GM12878 (cell line): Measurements from ENCODE around the gene PFKFB1. TPM values are rescaled to one million over a fixed set of nuclear protein-coding genes. Genes with fewer than 3 reads are reported as not detected.

ENCODE experiments used
- ATAC-seq: fragments of 200-7000 bp; cut with Tn5 transposase; 3 replicates; pipeline ENCODE4 v1.9.1; 2020; ENCODE audit warnings: mild to moderate bottlenecking, moderate library complexity
- BruUV-seq: library from RNA; stranded (reverse); fragments of 400-500 nt; replicated peaks from 2 replicates; lab custom pipeline; 2021; lab: Mats Ljungman, UMichigan
- CTCF ChIA-PET: fragments of 300-600 bp; sonication (Branson Sonifier 250); formaldehyde crosslinking; extraction: SDS; loops from one replicate; lab custom pipeline; 2021; ENCODE audit warnings: inconsistent platforms; lab: Yijun Ruan, JAX
- POLR2A ChIA-PET: fragments of 350-600 bp; formaldehyde crosslinking; extraction: SDS; loops from one replicate; lab custom pipeline; 2021; ENCODE audit warnings: inconsistent platforms; lab: Charles Lee
- RAD21 ChIA-PET: fragments of 300-600 bp; sonication (Branson Sonifier 250); formaldehyde crosslinking; loops from one replicate; lab custom pipeline; 2023; ENCODE audit warnings: antibody characterized with exemption; ENCODE audit not compliant: unreplicated experiment; lab: Charles Lee
- SMC1A ChIA-PET: fragments of 300-600 bp; sonication (Branson Sonifier 250); formaldehyde crosslinking; loops from one replicate; lab custom pipeline; 2023; ENCODE audit not compliant: unreplicated experiment, uncharacterized antibody; lab: Charles Lee
- DNase-seq: peaks from one replicate; pipeline ENCODE4 v3.0.0-alpha.2; 2011; ENCODE audit warnings: low read depth, low spot score
- FAIRE-seq: peaks from 3 replicates; lab custom pipeline; 2011; peaks lifted over from hg19 to GRCh38; lab: Jason Lieb, UNC
- H2AFZ ChIP-seq: 2 replicates; pipeline ENCODE4 v1.6.0; 2011; ENCODE audit warnings: low read depth, low read length, control low read depth; ENCODE audit not compliant: control insufficient read depth
- H3K27ac ChIP-seq: 2 replicates; pipeline ENCODE4 v1.5.1; 2011; ENCODE audit warnings: control low read depth; ENCODE audit not compliant: control insufficient read depth, insufficient read depth
- H3K27me3 ChIP-seq, 2 experiments: replicated peaks in 1 of 2; 2 replicates each; pipeline versions ENCODE4 v1.6.0 to v1.6.1; 2011; ENCODE audit warnings: low read length in 1 of 2; ENCODE audit not compliant: control insufficient read depth in 2 of 2, insufficient read depth in 2 of 2
- H3K36me3 ChIP-seq, 2 experiments: 2 replicates each; pipeline ENCODE4 v1.5.1; 2011; ENCODE audit warnings: low read length in 1 of 2; ENCODE audit not compliant: control insufficient read depth in 2 of 2, insufficient read depth in 2 of 2
- H3K4me1 ChIP-seq: 2 replicates; pipeline ENCODE4 v1.6.1; 2011; ENCODE audit warnings: mild to moderate bottlenecking, low read length, moderate library complexity, mixed read lengths; ENCODE audit not compliant: control insufficient read depth, insufficient read depth
- H3K4me2 ChIP-seq: 2 replicates; pipeline ENCODE4 v1.6.0; 2011; ENCODE audit warnings: control low read depth; ENCODE audit not compliant: control insufficient read depth, insufficient read depth
- H3K4me3 ChIP-seq: fragments of 200-600 bp; sonication (generic); 2 replicates; pipeline ENCODE4 v1.5.1; 2016
- H3K79me2 ChIP-seq: 2 replicates; pipeline ENCODE4 v1.6.0; 2011; ENCODE audit warnings: low read length; ENCODE audit not compliant: control insufficient read depth, insufficient read depth
- H3K9ac ChIP-seq: 2 replicates; pipeline ENCODE4 v1.8.0; 2011; ENCODE audit warnings: low read length, control low read depth, mixed read lengths; ENCODE audit not compliant: control insufficient read depth, insufficient read depth
- H3K9me3 ChIP-seq: replicated peaks from 3 replicates; pipeline ENCODE4 v1.5.1; 2011; ENCODE audit warnings: mild to moderate bottlenecking, low read length; ENCODE audit not compliant: control insufficient read depth, insufficient read depth
- H4K20me1 ChIP-seq: 2 replicates; pipeline ENCODE4 v1.6.0; 2011; ENCODE audit not compliant: control insufficient read depth, insufficient read depth
- ATF7 ChIP-seq: fragments of 450-650 bp; IDR thresholded peaks from 2 replicates; pipeline ENCODE4 v1.6.1; 2016; ENCODE audit warnings: low read depth, mild to moderate bottlenecking
- BACH1 ChIP-seq: fragments of 450-650 bp; IDR thresholded peaks from 2 replicates; pipeline ENCODE4 v1.6.1; 2017; ENCODE audit warnings: mild to moderate bottlenecking, borderline replicate concordance
- CEBPB ChIP-seq, 2 experiments: fragments of 150-350 bp in 1 of 2; IDR thresholded peaks; 2 replicates each; pipeline ENCODE4 v1.6.1; 2012 to 2014; ENCODE audit warnings: low read depth in 2 of 2, low read length in 2 of 2, borderline replicate concordance in 1 of 2, inconsistent platforms in 1 of 2
- CHD4 ChIP-seq: fragments of 200-600 bp; sonication (generic); IDR thresholded peaks from 2 replicates; pipeline ENCODE4 v1.6.1; 2016; ENCODE audit warnings: mild to moderate bottlenecking
- E2F4 ChIP-seq: IDR thresholded peaks from 2 replicates; pipeline ENCODE4 v1.6.1; 2012; ENCODE audit warnings: low read depth, low read length, improper control_type of control experiment
- EP300 ChIP-seq, 2 experiments: fragments of 150-350 bp in 1 of 2; IDR thresholded peaks; 2 replicates each; pipeline ENCODE4 v1.6.1; 2011 to 2012; ENCODE audit warnings: low read depth in 2 of 2, low read length in 2 of 2, borderline replicate concordance in 1 of 2, improper control_type of control experiment in 1 of 2, inconsistent platforms in 1 of 2; ENCODE audit not compliant: control insufficient read depth in 1 of 2
- IRF5 ChIP-seq: fragments of 450-650 bp; IDR thresholded peaks from 2 replicates; pipeline ENCODE4 v1.6.1; 2017; ENCODE audit warnings: borderline replicate concordance
- KLF5 ChIP-seq: fragments of 450-650 bp; IDR thresholded peaks from 2 replicates; pipeline ENCODE4 v1.6.1; 2014; ENCODE audit warnings: mild to moderate bottlenecking; ENCODE audit not compliant: partially characterized antibody
- NFYA ChIP-seq: IDR thresholded peaks from 2 replicates; pipeline ENCODE4 v1.6.1; 2011; ENCODE audit warnings: low read depth, mild to moderate bottlenecking, low read length, improper control_type of control experiment, borderline replicate concordance
- PML ChIP-seq: IDR thresholded peaks from 2 replicates; pipeline ENCODE4 v1.6.1; 2012; ENCODE audit warnings: low read length, inconsistent platforms
- SKIL ChIP-seq: fragments of 450-650 bp; IDR thresholded peaks from 2 replicates; pipeline ENCODE4 v1.6.1; 2017; ENCODE audit warnings: mild to moderate bottlenecking, low read depth, inconsistent platforms; ENCODE audit not compliant: poor library complexity, severe bottlenecking
- SREBF2 ChIP-seq: IDR thresholded peaks from 2 replicates; pipeline ENCODE4 v1.6.1; 2012; ENCODE audit warnings: mild to moderate bottlenecking, low read length
- STAT1 ChIP-seq: fragments of 450-650 bp; conservative IDR thresholded peaks from 2 replicates; pipeline ENCODE4 v1.6.1; 2014; ENCODE audit warnings: antibody characterized with exemption, mild to moderate bottlenecking
- TCF7 ChIP-seq: IDR thresholded peaks from 2 replicates; pipeline ENCODE4 v1.6.1; 2014; ENCODE audit warnings: antibody characterized with exemption, borderline replicate concordance
- WRNIP1 ChIP-seq: IDR thresholded peaks from 2 replicates; pipeline ENCODE4 v1.6.1; 2011; ENCODE audit warnings: low read depth, low read length, improper control_type of control experiment, borderline replicate concordance
- ZNF24 ChIP-seq: fragments of 450-650 bp; IDR thresholded peaks from 2 replicates; pipeline ENCODE4 v1.6.1; 2017; ENCODE audit warnings: antibody characterized with exemption, mild to moderate bottlenecking
- ZNF274 ChIP-seq: IDR thresholded peaks from one replicate; pipeline ENCODE4 v1.8.0; 2011; ENCODE audit not compliant: insufficient read length, insufficient read depth
- WGBS: methylation state at CpG from one replicate; pipeline ENCODE4 v1.1.6; 2016; ENCODE audit warnings: low lambda C conversion rate; ENCODE audit not compliant: insufficient replicate concordance, insufficient coverage; ENCODE audit errors: missing lambda C conversion rate; 5-methylcytosine and 5-hydroxymethylcytosine counted together
- in situ Hi-C: fragments of 300-500 bp; cut with MboI; formaldehyde crosslinking; loops from 9 replicates; pipeline ENCODE4 v1.14.3; 2018; ENCODE audit warnings: mixed read lengths
- intact Hi-C: fragments of 100-400 bp; cut with micrococcal nuclease; formaldehyde crosslinking; loops from one replicate; pipeline ENCODE4 v1.14.2; 2022; ENCODE audit not compliant: unreplicated experiment
- polyA plus RNA-seq, 11 experiments: library from polyadenylated mRNA; depleted of rRNA in 4 of 11; unstranded in 6 of 11; stranded (reverse) in 5 of 11; fragments of >200 nt; fragmentation: Nextera tagmentation in 4 of 11; fragmentation: Illumina TruSeq in 1 of 11; extraction: Ambion mirVana in 4 of 11; extraction: Trizol in 1 of 11; gene quantifications; 1 replicate in 1 of 11; 2 replicates in 10 of 11; pipeline versions ENCODE4 v1.2.1 to v1.2.3, GENCODE V29; 2011 to 2016; ENCODE audit warnings: inconsistent platforms in 2 of 11, missing spikeins in 2 of 11, low read depth in 1 of 11
- total RNA-seq, 4 experiments: library from RNA; depleted of rRNA in 3 of 4; stranded (reverse); fragments of >200 nt in 3 of 4; fragmentation: Illumina TruSeq in 1 of 4; extraction: Trizol in 1 of 4; gene quantifications; 2 replicates each; pipeline versions ENCODE4 v1.2.1 to v1.2.3, GENCODE V29; 2013 to 2021

PFKFB1 gene
- total and polyA plus RNA-seq, 10 of the 15 experiments (the other 5 are each of a cell fraction or from before 2014, with no cell fraction given), result 0.13 to 0.59 (median 0.37) TPM

DNA sequence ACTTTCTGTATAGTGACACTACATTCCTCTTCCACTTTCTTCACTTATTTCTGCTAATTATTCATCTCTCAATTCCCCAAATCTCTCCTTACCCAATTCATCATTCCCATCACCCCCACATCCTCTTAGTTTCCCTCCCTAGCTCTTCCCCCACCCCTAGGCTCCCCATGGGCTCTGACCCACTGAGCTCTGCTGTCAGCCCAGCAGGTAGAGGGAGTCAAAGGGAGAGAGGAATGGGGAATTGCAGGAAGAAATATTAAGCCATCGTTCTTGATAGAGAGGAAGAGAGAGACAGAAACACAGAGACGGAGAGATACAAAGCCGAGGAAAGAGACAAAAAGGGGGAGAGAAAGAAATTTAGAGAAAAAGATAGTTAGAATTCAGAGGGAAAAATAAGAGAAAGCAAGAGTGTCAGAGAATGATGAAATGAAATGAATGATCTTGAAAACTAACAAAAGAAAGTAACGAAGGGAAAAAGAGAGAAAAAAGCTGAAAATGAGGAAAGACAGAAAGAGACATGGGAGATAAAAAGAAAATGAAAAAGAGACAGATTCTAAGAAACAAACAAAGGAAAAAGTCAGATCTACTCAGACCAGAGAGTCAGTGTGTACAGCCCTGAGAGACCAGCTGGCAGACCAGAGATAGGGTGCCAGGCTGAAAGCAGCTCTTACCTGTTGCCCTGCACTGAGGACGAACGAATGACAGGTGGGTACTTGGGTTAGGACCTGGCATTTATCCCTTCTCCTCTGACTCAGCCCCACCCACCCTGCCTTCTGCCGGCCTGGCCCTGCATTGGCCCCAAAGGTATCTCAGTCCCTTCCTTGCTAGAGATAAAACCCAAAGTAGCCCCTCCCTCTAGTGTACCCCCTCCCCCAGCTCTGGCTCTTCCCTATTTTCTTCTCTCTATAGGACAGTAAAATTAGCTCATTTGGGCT is 36.5 kb upstream of the PFKFB1 start, which contains the start of gene ALAS2:
ALAS2 (minus strand) TSS at position 707 of the 935 bp plus-strand sequence. CDS start 4,977 bp downstream, outside the sequence.
- Histone ChIP-seq H3K4me1 (no peaks in the 10 kb centered on the region), H2AFZ (no peak within 1 kb of the TSS), H3K27me3 (no peaks in the 10 kb centered on the region), H3K4me3 (no peak within 1 kb of the TSS), H3K79me2 (no peaks in the 10 kb centered on the region), H3K9ac (no peak within 1 kb of the TSS), H3K4me2 (no peak within 1 kb of the TSS), H3K36me3 (no peaks in the 10 kb centered on the region), H3K9me3 (no peaks in the 10 kb centered on the region), H3K27ac (no peak within 1 kb of the TSS), H4K20me1 (no peaks in the 10 kb centered on the region)
- POLR2A ChIA-PET, result interaction anchor here (0.5 kb wide), 1 partner anchor 644 kb away, joined by 3 read pairs; no protein-coding TSS in a partner anchor
- CTCF ChIA-PET, result interaction anchor here (0.9 kb wide), 1 partner anchor 11 kb away, joined by 3 read pairs; no protein-coding TSS in a partner anchor
- no TSS peak for BruUV-seq
- intact Hi-C loops (no loop called here), in situ Hi-C loops (no loop called here)
- ATAC-seq (no peak), FAIRE-seq (no peak), DNase-seq (no peak)
- WGBS, result 34% methylated on average over 6 of the region's 7 CpGs
- RAD21 ChIA-PET, result no interaction called here
- SMC1A ChIA-PET, result no interaction called here
- TF ChIP-seq E2F4, result no peak
- TF ChIP-seq ATF7, result no peak
- no peak for TF ChIP-seq SKIL
- no peak for TF ChIP-seq TCF7
- no peak for TF ChIP-seq SREBF2
- TF ChIP-seq CEBPB (IDR thresholded peaks at IDR 0.05; ENCODE audit: borderline replicate concordance in 1 of 2, low read depth in 2 of 2, low read length in 2 of 2), result no peak
- TF ChIP-seq EP300 (IDR thresholded peaks at IDR 0.05; ENCODE audit: borderline replicate concordance in 1 of 2, control insufficient read depth in 1 of 2, low read depth in 2 of 2, low read length in 2 of 2), result no peak
- no peak for TF ChIP-seq WRNIP1
- TF ChIP-seq ZNF274, result no peak
- TF ChIP-seq PML, result no peak
- no peak for TF ChIP-seq IRF5
- TF ChIP-seq KLF5, result no peak
- TF ChIP-seq NFYA, result no peak
- no peak for TF ChIP-seq ZNF24
- TF ChIP-seq CHD4, result no peak
- TF ChIP-seq BACH1, result no peak
- TF ChIP-seq STAT1, result no peak
